ENCODE measurements around the gene MAMDC4.

DNA sequence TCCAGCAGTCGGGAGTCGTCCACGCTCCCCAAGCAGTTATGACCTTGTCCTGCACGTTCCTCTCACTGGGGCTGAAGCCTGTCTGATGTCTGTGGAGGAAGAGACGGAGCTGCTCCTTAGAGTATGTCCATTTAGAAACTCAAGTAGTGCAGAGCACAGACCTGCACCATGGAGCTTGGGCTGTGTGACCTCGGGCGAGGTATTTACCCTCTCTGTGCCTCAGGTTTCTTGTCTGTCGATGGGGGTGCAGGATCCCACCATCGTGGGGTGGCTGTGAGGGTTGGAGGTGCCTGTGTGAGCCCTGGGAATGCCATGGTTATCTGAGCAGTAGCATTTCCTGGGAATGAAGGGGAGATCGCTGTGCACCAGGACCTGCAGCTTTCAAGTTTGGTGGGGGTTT is 48.4 kb downstream of the MAMDC4 start:
- TF ChIP-seq POLR2A (IDR thresholded peaks at IDR 0.05; ENCODE audit: low read depth, low read length) (no peak), POLR2AphosphoS5 (IDR thresholded peaks at IDR 0.05; ENCODE audit: low read depth, low read length) (no peak), TAF1 (IDR thresholded peaks at IDR 0.05; ENCODE audit: borderline replicate concordance, low read depth, low read length) (no peak)

Data from GM12892 (cell line).